HG03159 (cell line): ENCODE data around the gene CAPNS1.

Experiments used
- ATAC-seq: cut with Tn5 transposase; IDR thresholded peaks from one replicate; pipeline ENCODE4 v1.9.1; 2021; ENCODE audit warnings: mild to moderate bottlenecking, moderate library complexity; ENCODE audit not compliant: unreplicated experiment

The CAPNS1 gene

DNA sequence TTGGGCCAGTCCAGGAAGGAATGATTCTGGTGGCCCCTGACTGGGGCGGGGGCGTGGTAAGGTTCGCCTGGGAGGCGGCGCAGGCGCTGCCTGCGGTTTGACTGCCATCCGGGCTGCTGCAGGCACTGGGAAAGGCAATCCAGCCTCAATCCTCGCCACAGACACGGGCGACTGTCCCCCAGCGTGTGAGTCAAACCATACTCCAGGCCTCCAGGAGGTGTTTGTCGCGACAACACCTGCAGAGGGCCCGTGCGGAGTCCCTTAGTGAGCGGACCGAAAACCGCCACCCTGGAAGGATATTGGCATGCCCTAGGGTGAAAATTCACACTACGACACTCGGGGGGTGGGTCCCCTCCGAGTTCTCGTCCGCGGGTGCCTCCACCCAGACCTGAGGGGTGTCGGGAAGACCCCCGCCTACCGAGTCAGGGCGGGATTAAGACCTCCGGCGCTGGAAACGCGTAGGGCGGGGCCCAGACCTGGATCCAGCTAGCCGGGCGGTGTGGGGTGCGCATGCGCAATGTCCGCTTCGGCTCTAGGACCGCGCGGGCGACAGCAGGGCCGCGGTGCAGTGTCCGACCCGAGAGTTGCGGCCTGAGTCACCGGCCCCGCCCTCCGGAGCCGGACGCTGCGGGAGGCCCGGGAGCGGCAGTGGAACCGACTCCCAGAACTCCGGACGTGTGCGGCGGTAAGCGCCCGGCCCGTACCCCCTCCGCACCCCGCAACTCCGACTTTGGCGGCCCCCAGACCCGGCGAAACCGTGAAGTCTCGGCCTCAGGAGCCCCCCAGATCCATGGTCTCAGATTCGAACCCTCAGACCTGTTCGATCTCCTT is at the start of gene CAPNS1:
Gene CAPNS1 (plus strand): TSS at position 594 of the 831 bp plus-strand sequence. CDS start 946 bp downstream, outside the sequence.
- ATAC-seq = peak; percentile 69

GRCh38 chr19:36090910-36091695 is 48.8 kb upstream of the CAPNS1 start:
- no peak for ATAC-seq

- ATAC-seq = no peak
Observed at GRCh38 chr19:36092566-36092965, 47.3 kb upstream of the CAPNS1 start.

DNA sequence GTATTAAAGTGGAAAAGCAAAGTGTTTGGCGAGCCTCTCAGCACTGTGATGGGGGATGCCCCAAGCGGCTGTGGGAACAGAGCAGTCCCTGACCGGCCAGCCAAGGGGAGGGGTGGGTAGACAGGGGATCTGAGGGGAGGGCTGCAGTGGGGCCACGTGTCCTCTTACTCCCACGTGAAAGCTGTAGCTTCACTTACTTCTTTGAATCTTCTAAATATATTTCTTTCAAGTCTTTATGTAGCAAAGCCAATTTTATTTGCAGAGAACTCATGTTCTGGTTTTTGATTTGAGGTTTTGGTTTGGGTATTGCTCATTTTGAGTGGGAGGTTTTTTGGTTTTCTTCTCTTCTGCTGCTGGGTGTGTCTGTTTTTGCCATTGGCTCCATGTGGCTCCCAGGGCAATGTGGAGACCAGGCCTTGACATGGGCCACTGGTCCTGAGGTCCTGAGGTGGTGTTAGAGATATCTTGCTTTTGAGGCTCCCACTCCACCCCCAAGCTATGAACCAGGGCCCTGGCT is 46.7 kb upstream of the CAPNS1 start:
- no peak for ATAC-seq

GRCh38 chr19:36093687-36094086 is 46.2 kb upstream of the CAPNS1 start:
- ATAC-seq = no peak

DNA sequence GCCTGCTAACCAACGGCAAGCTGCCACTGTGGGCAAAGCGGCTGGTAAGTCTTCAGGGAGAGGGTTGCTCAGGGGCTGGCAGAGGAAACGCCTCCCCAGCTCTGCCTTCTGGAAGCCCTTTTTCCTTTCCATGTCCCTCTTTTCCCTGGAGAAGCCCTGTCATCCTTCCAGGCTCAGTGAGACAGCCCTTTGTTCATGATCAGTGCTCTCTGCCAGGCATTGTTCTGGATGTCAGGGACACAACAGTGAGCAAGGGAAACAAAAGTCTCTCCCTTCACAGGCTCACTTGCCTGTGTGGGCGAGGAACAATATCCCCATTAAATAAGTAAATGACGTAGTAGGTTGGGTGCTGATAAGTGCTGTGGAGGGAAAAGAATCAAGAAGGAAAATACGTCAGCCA is 42.8 kb upstream of the CAPNS1 start:
- ATAC-seq = no peak

- ATAC-seq = no peak
Observed at GRCh38 chr19:36099166-36099785, 40.6 kb upstream of the CAPNS1 start.

GRCh38 chr19:36100476-36100875 is 39.4 kb upstream of the CAPNS1 start:
- ATAC-seq = no peak

DNA sequence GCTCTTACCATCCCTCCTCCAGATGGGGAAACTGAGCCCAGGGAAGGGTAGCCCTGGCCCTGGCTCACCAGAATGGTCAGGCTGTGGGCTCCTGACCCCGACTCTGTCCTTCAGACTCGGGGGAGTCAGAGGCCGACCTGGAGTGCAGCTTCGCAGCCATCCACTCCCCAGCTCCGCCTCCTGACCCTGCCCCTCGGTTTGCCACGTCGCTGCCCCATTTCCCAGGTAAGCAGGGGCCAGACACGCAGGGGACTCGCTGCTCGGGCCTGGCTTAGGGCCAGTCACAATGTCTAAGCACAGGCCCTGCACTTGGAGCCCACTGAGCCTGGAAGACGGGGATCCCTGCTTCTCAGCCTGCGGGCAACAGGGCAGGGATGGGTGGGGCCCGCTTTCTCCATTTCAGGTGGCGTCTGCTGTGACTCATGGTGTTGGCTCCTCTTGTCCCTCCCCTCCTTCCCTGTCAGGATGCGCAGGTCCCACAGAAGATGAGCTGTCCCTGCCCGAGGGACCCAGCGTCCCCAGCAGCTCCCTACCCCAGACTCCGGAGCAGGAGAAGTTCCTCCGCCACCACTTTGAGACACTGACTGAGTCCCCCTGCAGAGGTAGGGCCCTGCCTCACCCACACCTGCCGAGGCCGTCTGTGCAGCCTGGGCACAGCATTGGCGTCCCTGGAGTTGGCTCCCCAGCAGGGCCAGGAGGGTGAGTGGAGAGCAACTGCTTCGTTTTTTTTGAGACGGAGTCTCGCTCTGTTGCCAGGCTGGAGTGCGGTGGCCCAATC is 38.1 kb upstream of the CAPNS1 start:
- no peak for ATAC-seq

GRCh38 chr19:36103040-36103626 is 36.7 kb upstream of the CAPNS1 start:
- no peak for ATAC-seq

GRCh38 chr19:36103842-36104552 is 35.9 kb upstream of the CAPNS1 start:
- ATAC-seq = no peak

- no peak for ATAC-seq
Observed at GRCh38 chr19:36106441-36106840, 33.4 kb upstream of the CAPNS1 start.

GRCh38 chr19:36106991-36107390 is 32.9 kb upstream of the CAPNS1 start:
- no peak for ATAC-seq

DNA sequence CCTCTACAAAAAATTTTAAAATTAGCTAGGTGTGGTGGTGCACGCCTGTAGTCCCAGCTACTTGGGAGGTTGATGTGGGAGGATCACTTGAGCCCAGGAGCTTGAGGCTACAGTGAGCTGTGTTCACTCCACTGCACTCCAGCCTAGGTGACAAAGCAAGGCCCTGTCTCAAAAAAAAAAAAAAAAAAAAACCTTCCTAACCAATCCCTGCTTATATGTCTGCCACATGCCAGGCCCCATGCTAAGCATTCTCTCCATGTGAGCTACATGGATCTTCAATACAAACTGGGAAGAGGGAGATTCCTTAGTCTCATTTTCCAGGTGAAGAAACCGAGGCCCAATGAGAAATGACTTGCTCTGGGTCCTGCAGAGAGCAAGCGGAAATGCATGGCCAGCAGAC is 31.2 kb upstream of the CAPNS1 start:
- ATAC-seq = no peak

DNA sequence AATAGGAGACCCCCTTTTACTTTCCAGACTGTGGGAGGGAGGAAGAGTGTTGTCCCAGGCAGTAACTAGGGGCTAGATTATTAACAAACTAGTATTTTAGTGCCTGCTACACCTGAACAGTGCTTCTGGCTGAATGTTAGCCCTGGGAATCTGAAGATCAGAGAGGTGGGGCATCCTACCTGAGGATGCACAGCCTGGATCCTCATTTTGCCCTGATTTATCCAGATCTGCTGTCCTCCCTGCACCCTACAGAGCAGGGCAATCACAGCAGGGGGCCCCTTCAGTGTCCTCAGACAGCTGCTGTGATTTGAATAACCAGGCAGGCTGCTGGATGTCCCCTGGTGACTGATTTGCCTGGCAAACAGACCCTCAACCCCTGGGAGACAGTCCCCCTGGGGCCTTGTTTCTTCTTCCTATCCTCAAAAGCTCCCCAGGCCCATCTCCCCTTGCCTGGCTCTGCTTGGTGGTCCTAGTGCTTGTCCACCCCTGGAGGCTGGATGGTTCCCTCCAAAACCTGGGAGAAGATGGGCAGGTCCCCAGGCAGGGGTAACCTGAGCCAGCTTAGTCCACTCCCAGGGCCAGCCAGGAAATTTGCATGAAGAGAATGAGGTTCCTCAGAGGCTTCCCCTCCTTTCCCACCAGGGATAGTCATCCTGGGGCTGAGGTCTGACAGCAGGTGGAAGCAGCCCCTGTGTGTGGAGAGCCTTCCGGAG is 29.2 kb upstream of the CAPNS1 start, which contains the start of gene OVOL3:
Gene OVOL3 (plus strand): TSS at position 657 of the 713 bp plus-strand sequence. CDS start 60 bp downstream, outside the sequence.
- no peak for ATAC-seq

DNA sequence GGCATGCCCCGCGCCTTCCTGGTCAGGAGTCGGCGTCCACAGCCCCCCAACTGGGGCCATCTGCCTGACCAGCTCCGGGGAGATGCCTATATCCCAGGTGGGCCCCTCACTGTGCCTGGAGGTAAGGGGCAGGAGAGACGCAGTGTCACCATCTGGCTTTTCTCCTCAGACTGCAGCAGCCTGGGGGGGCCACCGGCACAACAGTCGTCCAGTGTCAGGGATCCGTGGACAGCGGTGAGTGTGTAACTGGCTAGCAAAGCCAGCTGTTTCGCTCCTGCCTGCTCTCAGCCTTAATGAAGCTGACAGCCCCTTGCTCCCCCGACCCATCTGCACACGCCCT is 28.7 kb upstream of the CAPNS1 start:
- ATAC-seq = no peak

- no peak for ATAC-seq
Observed at GRCh38 chr19:36112678-36113077, 27.2 kb upstream of the CAPNS1 start.

GRCh38 chr19:36113425-36113824 is 26.4 kb upstream of the CAPNS1 start:
- no peak for ATAC-seq
